VCaP (cell line): ENCODE data around the gene VPS35.
A peak's percentile ranks its signal among the peaks of the same experiment; 100 is the strongest.

Source experiments
- H3K27ac ChIP-seq: fragments of 450-650 bp; 2 replicates; pipeline ENCODE4 v1.5.1; 2017
- CTCF ChIP-seq: fragments of 450-650 bp; conservative IDR thresholded peaks from 2 replicates; pipeline ENCODE4 v1.5.1; 2017; ENCODE audit warnings: mild to moderate bottlenecking, moderate library complexity

The VPS35 gene

DNA sequence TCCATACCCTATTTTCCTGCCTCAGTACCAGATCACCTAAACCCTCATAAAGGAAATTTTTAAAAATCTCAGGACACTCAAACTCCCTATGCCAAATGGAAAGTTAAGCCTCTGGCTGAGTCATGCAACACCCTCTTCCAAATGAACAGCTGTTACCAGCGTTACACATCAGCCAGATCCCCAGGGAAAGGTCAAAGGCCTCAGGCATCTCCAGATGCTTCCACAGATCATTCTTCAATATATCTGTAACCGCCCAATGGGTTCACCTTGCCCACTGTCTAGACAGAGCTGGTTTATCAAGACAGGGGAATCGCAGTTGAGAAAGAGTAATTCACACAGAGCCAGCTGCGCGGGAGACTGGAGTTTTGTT, 38.7 kb downstream of the VPS35 start:
- no peak for TF ChIP-seq CTCF

DNA sequence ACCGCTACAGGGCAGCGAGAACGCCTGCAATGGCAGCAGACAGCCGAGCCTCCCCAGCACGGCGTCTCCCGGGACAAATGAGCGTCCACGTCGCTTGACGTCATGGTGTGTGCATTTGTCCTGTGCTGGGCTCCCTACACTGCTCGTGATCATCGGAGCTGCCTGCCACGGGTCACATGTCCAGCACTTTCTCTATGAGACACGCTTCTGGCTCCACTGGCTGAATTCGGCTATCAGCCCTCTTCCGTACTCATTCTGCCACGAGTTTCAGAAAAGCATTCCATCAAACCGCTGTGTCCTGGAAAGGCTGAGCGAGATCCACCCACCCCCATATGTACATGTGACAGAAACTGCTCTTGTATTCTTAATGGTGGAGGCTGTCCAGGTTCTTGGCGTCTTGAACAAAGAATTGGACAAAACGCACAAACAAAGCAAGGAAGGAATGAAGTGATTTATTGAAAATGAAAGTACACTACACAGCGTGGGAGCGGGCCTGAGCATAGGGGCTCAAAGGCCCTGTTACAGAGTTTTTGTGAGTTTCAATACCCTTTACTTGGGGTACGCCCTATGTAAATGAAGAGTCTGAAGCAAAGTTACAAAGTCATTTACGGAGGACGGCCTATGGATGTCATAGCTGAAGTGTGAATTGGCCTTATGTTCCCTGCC, 39.3 kb downstream of the VPS35 start:
- TF ChIP-seq CTCF = no peak
- H3K27ac ChIP-seq = no peak overlapping the region

More for the DNA sequence above, 38.7 kb downstream of the VPS35 start:
- H3K27ac ChIP-seq = no peak overlapping the region

GRCh38 chr16:46648656-46649055, 40.3 kb downstream of the VPS35 start:
- TF ChIP-seq CTCF = no peak
- H3K27ac ChIP-seq = no peak overlapping the region

GRCh38 chr16:46638947-46639925, 49.7 kb downstream of the VPS35 start:
- no peak overlapping the region for H3K27ac ChIP-seq
- no peak for TF ChIP-seq CTCF

DNA sequence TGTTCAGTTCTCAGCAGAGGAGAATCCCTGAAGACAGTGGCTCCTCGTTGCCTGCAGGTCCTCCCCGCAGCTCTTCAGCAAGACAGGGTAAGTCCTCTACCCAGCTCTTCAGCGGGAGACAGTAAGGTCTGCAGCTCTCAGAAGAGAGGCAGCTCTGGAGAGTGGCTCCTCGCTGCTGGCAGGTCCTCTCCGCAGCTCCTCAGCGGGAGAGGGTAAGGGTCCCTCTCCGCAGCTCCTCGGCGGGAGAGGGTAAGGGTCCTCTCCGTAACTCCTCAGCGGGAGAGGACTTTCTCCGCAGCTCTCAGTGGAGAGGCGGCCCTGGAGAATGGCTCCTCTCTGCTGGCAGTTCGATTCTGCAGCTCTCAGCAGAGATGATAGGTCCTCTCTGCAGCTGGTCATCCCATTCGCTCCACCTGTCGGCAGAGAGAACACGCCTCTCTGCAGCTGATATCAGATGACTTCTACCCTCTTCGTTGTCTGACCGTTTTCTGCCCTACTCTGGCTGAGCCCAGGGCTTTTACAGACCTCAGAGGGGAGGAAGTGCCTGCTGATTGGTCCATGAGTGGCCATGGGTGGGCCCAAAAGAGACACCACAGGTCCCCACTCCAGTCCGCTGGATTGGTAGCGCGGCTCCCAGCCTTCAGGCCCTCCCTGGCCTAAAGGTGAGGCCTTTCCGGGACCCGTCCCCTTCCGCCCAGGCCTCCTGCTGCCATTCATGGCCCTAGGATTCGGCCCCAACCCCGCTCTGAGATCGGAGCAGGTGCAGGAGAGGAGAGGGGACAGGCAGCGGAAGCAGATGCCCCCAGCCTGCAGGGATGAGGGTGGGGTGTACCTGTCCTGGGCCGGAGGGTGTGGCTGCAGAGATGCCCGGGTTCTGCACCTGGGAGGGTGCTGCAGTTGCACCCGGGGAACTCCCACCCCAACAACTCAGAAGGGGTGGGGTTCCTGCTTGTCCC, 55.9 kb downstream of the VPS35 start:
- no peak for TF ChIP-seq CTCF
- H3K27ac ChIP-seq = no peak overlapping the region

DNA sequence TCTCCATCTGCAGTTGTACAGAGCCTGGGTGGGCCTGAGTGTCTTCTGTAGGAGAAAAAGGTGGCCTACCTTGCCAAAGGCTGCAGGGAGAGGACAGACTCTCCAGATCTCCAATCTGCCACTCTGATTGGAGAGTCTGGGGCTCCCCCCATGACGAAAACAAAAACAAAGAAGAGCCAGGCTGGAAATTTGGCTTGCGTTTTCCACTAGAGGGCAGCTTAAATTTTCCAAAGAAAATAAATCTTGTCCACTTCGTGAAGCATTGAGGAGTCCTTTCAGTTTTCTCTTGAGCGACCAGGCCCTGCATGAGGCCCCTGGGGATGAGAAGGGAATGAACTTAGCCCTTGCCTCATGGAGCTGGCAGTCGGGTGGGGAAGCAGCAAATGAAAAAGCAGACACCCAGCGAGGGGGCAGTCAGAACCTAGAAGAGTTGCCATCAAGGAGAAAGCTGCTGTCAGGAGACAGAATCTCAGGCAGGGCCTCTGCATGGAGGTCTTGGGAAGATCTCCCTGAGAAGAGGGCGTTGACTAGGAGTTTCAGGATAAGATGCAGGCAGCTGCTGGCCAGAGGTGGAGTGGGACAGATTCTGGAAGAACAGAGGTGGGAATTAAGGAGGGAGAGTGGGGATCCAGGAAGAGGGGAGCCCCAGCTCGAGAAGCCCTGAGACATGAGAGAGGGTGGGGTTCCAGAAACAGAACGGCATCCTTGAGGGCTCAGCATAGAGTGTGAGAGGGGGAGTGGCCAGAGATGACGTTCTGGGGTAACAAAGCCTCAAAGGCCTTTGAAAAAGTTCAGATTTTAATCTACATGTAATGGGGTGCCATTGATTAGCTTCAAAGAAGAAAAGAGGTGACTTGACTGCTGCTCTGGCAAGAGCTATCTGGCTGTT, 59.4 kb downstream of the VPS35 start:
- H3K27ac ChIP-seq = no peak overlapping the region
- TF ChIP-seq CTCF = peak; percentile 56
